Muscle layer of colon (tissue), 2 donors: ENCODE results near the gene MYO7A.

ENCODE experiments used
- H3K27ac ChIP-seq: one replicate; pipeline ENCODE4 v1.7.0; 2013; ENCODE audit warnings: low read depth, mild to moderate bottlenecking, low read length, moderate library complexity
- H3K27me3 ChIP-seq, 2 donors: one replicate each; pipeline ENCODE4 v1.7.0; 2013; ENCODE audit warnings: low read length in 2 of 2, mild to moderate bottlenecking in 2 of 2; ENCODE audit not compliant: insufficient read depth in 2 of 2, control insufficient read depth in 1 of 2
- H3K36me3 ChIP-seq: one replicate; pipeline ENCODE4 v1.7.0; 2013; ENCODE audit warnings: mild to moderate bottlenecking, low read length; ENCODE audit not compliant: insufficient read depth
- H3K4me1 ChIP-seq: one replicate; pipeline ENCODE4 v1.7.0; 2013; ENCODE audit warnings: mild to moderate bottlenecking, low read length; ENCODE audit not compliant: insufficient read depth
- H3K4me3 ChIP-seq, 2 donors: one replicate each; pipeline ENCODE4 v1.7.0; 2013; ENCODE audit warnings: low read length in 2 of 2, low read depth in 1 of 2, mild to moderate bottlenecking in 1 of 2, moderate library complexity in 1 of 2
- H3K9ac ChIP-seq: one replicate; pipeline ENCODE4 v1.7.0; 2013; ENCODE audit warnings: low read length
- H3K9me3 ChIP-seq: one replicate; pipeline ENCODE4 v1.7.0; 2013; ENCODE audit warnings: mild to moderate bottlenecking, low read length
- donor health status: abdominal sarcoma.
- donor health status: Adenocarcinoma of cecum.

The MYO7A gene

DNA sequence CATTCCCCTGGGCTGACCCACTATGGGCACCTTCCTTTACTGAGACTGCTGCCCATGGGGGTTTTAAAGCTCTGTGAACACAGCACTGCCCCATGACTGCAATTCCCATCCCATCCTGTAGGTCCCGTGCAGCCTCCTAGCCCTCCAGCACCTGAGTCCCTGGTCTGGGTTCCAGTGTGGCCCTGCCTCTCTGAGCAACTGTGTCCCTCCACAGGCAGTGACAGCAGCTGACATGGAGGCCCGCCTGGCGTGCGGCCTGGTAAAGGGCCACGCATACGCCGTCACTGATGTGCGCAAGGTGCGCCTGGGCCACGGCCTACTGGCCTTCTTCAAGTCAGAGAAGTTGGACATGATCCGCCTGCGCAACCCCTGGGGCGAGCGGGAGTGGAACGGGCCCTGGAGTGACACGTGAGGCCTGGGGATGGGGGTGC, 12.8 kb upstream of the MYO7A start:
- no peak overlapping the region for H3K9ac ChIP-seq
- H3K4me3 ChIP-seq, result no peak overlapping the region
- peaks cover 6% of the 10 kb centered on the region for H3K36me3 ChIP-seq
- H3K9me3 ChIP-seq, result no peaks in the 10 kb centered on the region
- no peak overlapping the region for H3K27ac ChIP-seq
- no peaks in the 10 kb centered on the region for H3K27me3 ChIP-seq
- no peaks in the 10 kb centered on the region for H3K4me1 ChIP-seq

GRCh38 chr11:77115956-77116355, 12.1 kb upstream of the MYO7A start:
- peaks cover 9% of the 10 kb centered on the region for H3K36me3 ChIP-seq

DNA sequence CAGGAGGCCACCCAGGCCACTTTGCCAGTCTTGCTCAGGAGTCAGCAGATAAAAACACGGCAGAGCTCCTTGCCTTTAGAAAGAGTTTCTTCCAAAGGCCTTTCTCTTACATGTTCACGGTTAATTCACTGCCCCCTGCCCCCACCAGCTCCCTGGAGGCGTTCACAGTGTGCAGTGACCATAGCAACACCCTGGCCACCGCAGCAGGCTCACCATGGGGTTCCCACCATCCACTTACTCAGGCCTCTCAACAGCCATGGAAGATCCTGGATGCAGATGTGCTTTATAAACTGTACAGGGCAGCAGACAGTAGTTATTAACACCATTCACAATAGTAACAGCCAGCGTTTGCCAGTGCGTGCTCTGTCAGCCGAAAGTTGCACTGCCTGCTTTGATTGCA, 10.6 kb upstream of the MYO7A start:
- H3K9me3 ChIP-seq, result no peaks in the 10 kb centered on the region
- no peak overlapping the region for H3K27ac ChIP-seq
- H3K27me3 ChIP-seq, result no peaks in the 10 kb centered on the region
- peaks cover 17% of the 10 kb centered on the region for H3K36me3 ChIP-seq
- no peak overlapping the region for H3K9ac ChIP-seq
- H3K4me3 ChIP-seq, result no peak overlapping the region
- H3K4me1 ChIP-seq, result no peaks in the 10 kb centered on the region

More at GRCh38 chr11:77115956-77116355, 12.1 kb upstream of the MYO7A start:
- no peaks in the 10 kb centered on the region for H3K9me3 ChIP-seq
- H3K9ac ChIP-seq, result no peak overlapping the region
- H3K27me3 ChIP-seq, result no peaks in the 10 kb centered on the region
- H3K4me1 ChIP-seq, result no peaks in the 10 kb centered on the region
- no peak overlapping the region for H3K27ac ChIP-seq
- H3K4me3 ChIP-seq, result no peak overlapping the region

DNA sequence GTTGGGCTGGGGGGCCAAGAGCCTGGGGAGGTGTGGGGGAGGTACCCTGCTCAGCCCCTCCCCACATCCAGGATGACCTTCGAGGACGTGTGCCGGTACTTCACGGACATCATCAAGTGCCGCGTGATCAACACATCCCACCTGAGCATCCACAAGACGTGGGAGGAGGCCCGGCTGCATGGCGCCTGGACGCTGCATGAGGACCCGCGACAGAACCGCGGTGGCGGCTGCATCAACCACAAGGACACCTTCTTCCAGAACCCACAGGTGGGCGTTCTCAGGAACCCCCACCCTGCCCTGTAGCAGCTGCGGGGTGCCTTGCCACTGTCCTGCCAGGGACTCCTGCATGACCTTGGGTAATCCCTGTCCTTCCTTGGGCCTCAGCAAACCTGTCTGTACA, 10.0 kb upstream of the MYO7A start:
- H3K27ac ChIP-seq, result no peak overlapping the region
- H3K4me3 ChIP-seq, result no peak overlapping the region
- H3K27me3 ChIP-seq, result no peaks in the 10 kb centered on the region
- no peak overlapping the region for H3K9ac ChIP-seq
- no peaks in the 10 kb centered on the region for H3K4me1 ChIP-seq
- H3K36me3 ChIP-seq, result peaks cover 17% of the 10 kb centered on the region
- no peaks in the 10 kb centered on the region for H3K9me3 ChIP-seq

- Histone ChIP-seq H3K9me3 (no peaks in the 10 kb centered on the region), H3K27ac (no peak overlapping the region), H3K4me1 (no peaks in the 10 kb centered on the region), H3K36me3 (peaks cover 19% of the 10 kb centered on the region), H3K4me3 (no peak overlapping the region), H3K27me3 (no peaks in the 10 kb centered on the region), H3K9ac (no peak overlapping the region)
Observed at GRCh38 chr11:77118971-77119370, 9.1 kb upstream of the MYO7A start.

DNA sequence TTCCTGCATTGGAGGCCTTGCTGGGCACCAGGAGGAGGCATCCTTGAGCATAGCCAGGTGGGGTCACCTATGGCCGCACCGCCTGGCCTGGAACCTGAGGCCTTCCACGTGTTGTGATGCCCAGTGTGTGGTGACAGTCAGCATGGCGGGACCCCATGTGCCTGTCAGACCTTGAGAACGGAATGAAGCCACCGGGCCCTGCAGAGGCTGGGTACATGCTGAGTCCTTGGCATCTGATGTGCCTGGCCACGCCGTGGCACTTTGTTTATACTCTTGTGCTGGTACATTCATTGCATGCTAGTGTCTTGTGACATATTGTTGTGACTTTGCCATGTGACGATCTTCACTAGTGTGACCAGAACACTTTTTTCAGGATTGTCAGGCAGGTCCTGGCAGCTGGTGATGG, 8.5 kb upstream of the MYO7A start:
- H3K9me3 ChIP-seq, result no peaks in the 10 kb centered on the region
- no peaks in the 10 kb centered on the region for H3K27me3 ChIP-seq
- H3K27ac ChIP-seq, result no peak overlapping the region
- H3K36me3 ChIP-seq, result peaks cover 16% of the 10 kb centered on the region
- no peak overlapping the region for H3K9ac ChIP-seq
- no peaks in the 10 kb centered on the region for H3K4me1 ChIP-seq
- no peak overlapping the region for H3K4me3 ChIP-seq

- Histone ChIP-seq H3K4me3 (no peak overlapping the region), H3K36me3 (peaks cover 15% of the 10 kb centered on the region), H3K4me1 (no peaks in the 10 kb centered on the region), H3K9ac (no peak overlapping the region), H3K27ac (no peak overlapping the region), H3K9me3 (no peaks in the 10 kb centered on the region), H3K27me3 (no peaks in the 10 kb centered on the region)
Observed at GRCh38 chr11:77120571-77120970, 7.5 kb upstream of the MYO7A start.

DNA sequence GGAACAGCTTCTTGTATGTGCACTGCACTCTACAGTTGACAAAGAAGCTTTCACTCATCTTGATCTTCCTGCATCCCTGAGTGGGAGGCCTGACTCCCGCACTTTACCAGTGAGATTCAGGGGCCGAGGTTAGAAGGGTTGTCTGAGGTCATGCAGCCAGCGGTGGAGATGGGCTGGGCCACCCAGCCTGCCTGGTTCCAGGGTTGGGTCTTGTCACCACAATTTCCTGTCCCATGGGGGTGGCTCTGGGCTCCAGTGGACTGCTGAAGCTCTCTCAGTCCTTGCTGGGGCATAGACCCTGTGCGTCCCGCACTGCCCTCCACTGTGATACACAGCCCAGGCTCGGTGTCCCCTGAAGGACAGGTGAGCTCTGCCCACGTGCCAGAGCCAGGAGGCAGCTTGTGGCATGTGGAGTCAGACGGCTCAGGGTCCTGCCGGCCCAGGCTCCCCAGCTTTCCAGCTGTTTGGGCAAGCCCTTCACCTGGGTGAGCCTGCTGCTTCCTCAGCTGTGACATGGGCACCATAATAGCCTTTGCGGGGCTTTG, 6.9 kb upstream of the MYO7A start:
- no peak overlapping the region for H3K27ac ChIP-seq
- H3K9me3 ChIP-seq, result no peaks in the 10 kb centered on the region
- no peak overlapping the region for H3K4me3 ChIP-seq
- H3K36me3 ChIP-seq, result peaks cover 15% of the 10 kb centered on the region
- no peaks in the 10 kb centered on the region for H3K27me3 ChIP-seq
- no peaks in the 10 kb centered on the region for H3K4me1 ChIP-seq
- no peak overlapping the region for H3K9ac ChIP-seq

- Histone ChIP-seq H3K4me1 (peaks cover 5% of the 10 kb centered on the region), H3K36me3 (peaks cover 15% of the 10 kb centered on the region), H3K27me3 (peaks cover 0 to 3% of the 10 kb centered on the region in 2 donors), H3K27ac (no peak overlapping the region), H3K4me3 (no peak overlapping the region), H3K9me3 (no peaks in the 10 kb centered on the region), H3K9ac (no peak overlapping the region)
Observed at GRCh38 chr11:77121876-77122575, 6.0 kb upstream of the MYO7A start.

DNA sequence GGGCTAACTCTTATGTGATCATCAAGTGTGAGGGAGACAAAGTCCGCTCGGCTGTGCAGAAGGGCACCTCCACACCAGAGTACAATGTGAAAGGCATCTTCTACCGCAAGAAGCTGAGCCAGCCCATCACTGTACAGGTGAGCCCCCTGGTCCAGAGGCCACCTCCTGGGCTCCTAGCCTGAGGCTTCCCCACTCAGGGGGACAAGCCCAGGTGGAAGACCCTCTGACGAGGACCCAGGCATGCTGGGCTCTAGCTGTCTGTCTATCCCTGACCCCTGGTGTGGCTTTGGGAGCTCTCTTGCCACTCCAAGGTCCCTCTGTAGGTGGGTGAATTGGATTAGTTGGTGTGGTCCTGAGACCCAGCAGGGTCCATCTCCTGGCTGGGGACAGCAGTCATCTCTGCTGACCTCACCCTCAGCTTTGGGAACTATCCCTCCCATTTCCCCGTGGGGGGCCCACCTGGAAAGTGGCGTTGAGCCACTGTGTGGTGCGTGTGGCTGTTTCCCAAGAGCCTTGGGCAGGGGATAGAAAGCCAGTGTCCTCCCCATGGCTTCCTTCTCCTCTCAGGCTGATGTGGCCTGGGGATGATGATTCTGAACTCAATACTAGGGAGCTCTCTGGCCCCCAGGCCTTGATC, 5.4 kb upstream of the MYO7A start:
- H3K9me3 ChIP-seq, result no peaks in the 10 kb centered on the region
- H3K27ac ChIP-seq, result no peak overlapping the region
- peaks cover 0 to 9% of the 10 kb centered on the region in 2 donors for H3K27me3 ChIP-seq
- H3K36me3 ChIP-seq, result peaks cover 15% of the 10 kb centered on the region
- H3K9ac ChIP-seq, result no peak overlapping the region
- no peak overlapping the region for H3K4me3 ChIP-seq
- H3K4me1 ChIP-seq, result peaks cover 9% of the 10 kb centered on the region

DNA sequence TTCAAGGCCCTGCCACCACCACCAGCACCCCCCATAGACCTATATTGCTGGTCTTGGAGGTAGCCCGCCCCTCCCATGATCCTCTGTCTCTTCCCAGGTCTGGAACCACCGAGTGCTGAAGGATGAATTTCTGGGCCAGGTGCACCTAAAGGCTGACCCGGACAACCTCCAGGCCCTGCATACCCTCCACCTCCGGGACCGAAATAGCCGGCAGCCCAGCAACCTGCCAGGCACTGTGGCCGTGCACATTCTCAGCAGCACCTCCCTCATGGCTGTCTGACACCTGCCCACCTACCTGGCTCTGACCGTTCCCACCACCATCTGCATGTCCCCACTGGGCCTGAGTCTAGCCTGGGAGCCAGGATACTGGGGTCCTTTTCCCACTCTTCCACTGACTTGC, 4.5 kb upstream of the MYO7A start:
- no peak overlapping the region for H3K27ac ChIP-seq

More for the DNA sequence above, 4.5 kb upstream of the MYO7A start:
- H3K9me3 ChIP-seq, result no peaks in the 10 kb centered on the region
- H3K36me3 ChIP-seq, result peaks cover 15% of the 10 kb centered on the region
- H3K4me1 ChIP-seq, result peaks cover 11% of the 10 kb centered on the region
- no peak overlapping the region for H3K9ac ChIP-seq
- H3K4me3 ChIP-seq, result no peak overlapping the region
- peaks cover 0 to 14% of the 10 kb centered on the region in 2 donors for H3K27me3 ChIP-seq
